Tibial artery (tissue), 4 donors: ENCODE data around the gene TBC1D24.

Experiments used
- DNase-seq, 2 donors: peaks; one replicate each; pipeline ENCODE4 v3.0.0-alpha.2; 2019
- H3K27ac ChIP-seq, 2 donors: fragments of 200-600 bp; sonication (generic) in 1 of 2; 1 replicate in 1 of 2; 2 replicates in 1 of 2; pipeline ENCODE4 v1.5.1; 2018 to 2019; ENCODE audit warnings: mild to moderate bottlenecking in 1 of 2
- H3K27me3 ChIP-seq, 2 donors: fragments of 200-600 bp; sonication (generic) in 1 of 2; one replicate each; pipeline versions ENCODE4 v1.5.1 to v1.6.0; 2016 to 2019
- H3K36me3 ChIP-seq, 3 donors: fragments of 200-600 bp; sonication (generic) in 2 of 3; one replicate each; pipeline ENCODE4 v1.5.1; 2016 to 2019; ENCODE audit warnings: mild to moderate bottlenecking in 2 of 3
- H3K4me1 ChIP-seq, 4 donors: fragments of 200-600 bp; sonication (generic) in 2 of 4; 1 replicate in 3 of 4; 2 replicates in 1 of 4; pipeline ENCODE4 v1.5.1; 2016 to 2019
- H3K4me3 ChIP-seq, 2 donors: fragments of 200-600 bp; sonication (generic) in 1 of 2; 1 replicate in 1 of 2; 2 replicates in 1 of 2; pipeline ENCODE4 v1.5.1; 2018 to 2019; ENCODE audit warnings: mild to moderate bottlenecking in 2 of 2
- H3K9me3 ChIP-seq, 3 donors: fragments of 200-600 bp; sonication (generic) in 1 of 3; one replicate each; pipeline ENCODE4 v1.5.1; 2016 to 2019
- CTCF ChIP-seq, 2 experiments: fragments of 200-600 bp in 1 of 2; fragments of 450-650 bp in 1 of 2; IDR thresholded peaks; one replicate each; pipeline ENCODE4 v1.5.1; 2017 to 2019; ENCODE audit warnings: antibody characterized with exemption in 2 of 2, mild to moderate bottlenecking in 1 of 2, moderate library complexity in 1 of 2
- intact Hi-C: fragments of 100-400 bp; cut with DNase I; formaldehyde crosslinking; loops from one replicate; pipeline ENCODE4 v1.15.0; 2023; ENCODE audit warnings: low total_unique reads

TBC1D24 gene

GRCh38 chr16:2447920-2448583, 26.9 kb upstream of the TBC1D24 start:
- no peaks in the 10 kb centered on the region for H3K27me3 ChIP-seq
- no peak overlapping the region for H3K27ac ChIP-seq
- peaks cover 0 to 69% (median 4%) of the 10 kb centered on the region in 3 donors for H3K36me3 ChIP-seq
- DNase-seq = no peak
- H3K9me3 ChIP-seq = no peaks in the 10 kb centered on the region
- TF ChIP-seq CTCF (IDR thresholded peaks at IDR 0.05) = no peak
- intact Hi-C loops = no loop called here
- no peak overlapping the region for H3K4me3 ChIP-seq
- no peaks in the 10 kb centered on the region for H3K4me1 ChIP-seq

GRCh38 chr16:2449118-2449517, 25.8 kb upstream of the TBC1D24 start:
- intact Hi-C loops = no loop called here
- TF ChIP-seq CTCF (IDR thresholded peaks at IDR 0.05) = no peak
- H3K4me3 ChIP-seq = no peak overlapping the region
- no peak for DNase-seq
- H3K27ac ChIP-seq = no peak overlapping the region
- no peaks in the 10 kb centered on the region for H3K9me3 ChIP-seq
- no peaks in the 10 kb centered on the region for H3K27me3 ChIP-seq
- no peaks in the 10 kb centered on the region for H3K4me1 ChIP-seq
- H3K36me3 ChIP-seq = peaks cover 0 to 79% (median 4%) of the 10 kb centered on the region in 3 donors

DNA sequence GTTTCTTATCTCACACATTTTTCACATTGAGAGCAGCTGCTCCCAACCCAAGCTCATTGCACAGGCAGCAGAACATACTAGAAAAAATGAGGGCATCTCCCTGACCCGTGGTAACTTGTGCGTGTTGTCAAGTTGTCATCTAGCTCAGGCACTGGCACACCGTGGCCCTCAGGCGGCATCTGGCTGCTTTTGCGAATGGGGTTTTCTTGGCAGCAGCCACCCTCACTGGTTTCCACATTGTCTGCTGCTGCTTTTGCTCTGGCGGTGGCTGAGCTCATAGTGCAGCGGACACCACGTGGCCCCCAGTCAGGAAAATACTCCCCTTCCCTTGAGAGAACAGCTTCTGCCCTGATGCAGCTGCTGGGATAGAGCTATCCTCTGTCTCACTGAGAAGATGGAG, 24.4 kb upstream of the TBC1D24 start:
- TF ChIP-seq CTCF (IDR thresholded peaks at IDR 0.05) = no peak
- Histone ChIP-seq H3K4me1 (no peaks in the 10 kb centered on the region), H3K36me3 (peaks cover 0 to 74% (median 4%) of the 10 kb centered on the region in 3 donors), H3K9me3 (no peaks in the 10 kb centered on the region), H3K27me3 (no peaks in the 10 kb centered on the region), H3K27ac (no peak overlapping the region), H3K4me3 (no peak overlapping the region)
- intact Hi-C loops = no loop called here
- DNase-seq = no peak

- Histone ChIP-seq H3K9me3 (no peaks in the 10 kb centered on the region), H3K27me3 (no peaks in the 10 kb centered on the region), H3K36me3 (peaks cover 0 to 74% (median 1%) of the 10 kb centered on the region in 3 donors), H3K27ac (no peak overlapping the region), H3K4me1 (no peaks in the 10 kb centered on the region), H3K4me3 (no peak overlapping the region)
- no peak for TF ChIP-seq CTCF (IDR thresholded peaks at IDR 0.05)
- intact Hi-C loops = no loop called here
- DNase-seq = no peak
These were observed 23.9 kb upstream of the TBC1D24 start for GRCh38 chr16:2450975-2451381.

- H3K27me3 ChIP-seq = no peaks in the 10 kb centered on the region
- intact Hi-C loops = no loop called here
- no peaks in the 10 kb centered on the region for H3K9me3 ChIP-seq
- H3K27ac ChIP-seq = no peak overlapping the region
- TF ChIP-seq CTCF (IDR thresholded peaks at IDR 0.05) = no peak
- no peaks in the 10 kb centered on the region for H3K4me1 ChIP-seq
- DNase-seq = no peak
- H3K36me3 ChIP-seq = peaks cover 0 to 74% (median 0%) of the 10 kb centered on the region in 3 donors
- H3K4me3 ChIP-seq = no peak overlapping the region
These were observed 23.0 kb upstream of the TBC1D24 start for GRCh38 chr16:2451851-2452320.
